Measurements from ENCODE around the gene EFCAB8.
A peak's percentile ranks its signal among the peaks of the same experiment; 100 is the strongest.
"Not testable (repeated sequence)": the region's sequence is repeated elsewhere in the genome, so short reads cannot be mapped to it uniquely, and the experiment has no call there.

EFCAB8 gene

GRCh38 chr20:32842688-32843524, 15.8 kb upstream of the EFCAB8 start:
- no peak for DNase-seq

DNA sequence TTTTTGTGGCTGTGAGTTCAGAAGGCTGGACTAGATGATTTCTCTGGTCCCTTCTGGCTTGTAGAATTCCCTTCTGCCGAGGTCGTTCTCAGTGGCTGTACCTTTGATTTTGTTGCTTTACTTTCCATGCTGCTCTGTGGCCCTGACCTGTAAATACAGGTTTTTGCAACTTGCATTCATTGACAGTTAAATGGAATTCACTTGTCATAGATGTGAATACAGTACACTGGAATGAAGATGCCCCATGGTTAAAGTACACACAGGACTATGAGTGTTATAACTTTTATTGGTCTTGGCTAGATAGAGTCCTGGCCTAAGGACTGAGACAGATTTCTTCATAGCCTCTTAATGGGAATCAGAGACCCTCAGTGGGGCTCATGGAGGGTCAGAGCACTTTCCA, 12.9 kb upstream of the EFCAB8 start:
- DNase-seq, result no peak

GRCh38 chr20:32846852-32847251, 11.9 kb upstream of the EFCAB8 start:
- no peak for DNase-seq

DNA sequence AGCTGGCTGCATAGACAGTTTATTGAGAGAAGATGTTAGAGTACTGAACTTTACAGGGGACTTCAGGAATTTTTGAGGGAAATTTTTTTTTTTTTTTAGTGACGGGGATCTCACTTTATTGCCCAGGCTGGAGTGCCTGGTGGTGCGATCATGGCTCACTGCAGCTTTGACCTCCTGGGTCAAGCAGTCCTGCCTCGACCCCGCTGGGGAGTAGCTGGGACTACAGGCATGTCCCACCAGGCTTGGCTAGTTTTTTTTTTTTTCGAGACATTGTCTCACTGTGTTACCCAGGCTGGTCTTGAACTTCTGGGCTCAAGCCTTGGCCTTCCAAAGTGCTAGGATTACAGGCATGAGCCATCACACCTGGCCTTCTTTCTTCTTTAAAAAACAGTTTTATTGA, 10.8 kb upstream of the EFCAB8 start:
- no peak for DNase-seq

DNA sequence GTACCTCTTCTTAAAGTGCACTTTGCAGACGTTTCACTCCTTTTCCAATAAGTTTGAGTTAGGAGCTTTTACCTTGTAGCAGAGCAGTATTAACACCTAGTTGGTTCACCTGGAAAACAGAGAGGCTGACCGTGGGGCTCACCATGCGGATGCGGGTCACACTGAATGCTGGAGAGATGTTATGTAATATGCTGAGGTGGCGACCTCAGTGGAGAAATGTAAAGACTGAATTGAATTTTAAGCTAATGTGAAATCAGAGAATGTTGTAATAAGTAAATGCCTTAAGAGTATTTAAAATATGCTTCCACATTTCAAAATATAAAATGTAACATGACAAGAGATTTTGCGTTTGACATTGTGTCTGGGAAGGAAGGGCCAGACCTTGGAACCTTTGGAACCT, 9.9 kb upstream of the EFCAB8 start:
- DNase-seq, result no peak

DNA sequence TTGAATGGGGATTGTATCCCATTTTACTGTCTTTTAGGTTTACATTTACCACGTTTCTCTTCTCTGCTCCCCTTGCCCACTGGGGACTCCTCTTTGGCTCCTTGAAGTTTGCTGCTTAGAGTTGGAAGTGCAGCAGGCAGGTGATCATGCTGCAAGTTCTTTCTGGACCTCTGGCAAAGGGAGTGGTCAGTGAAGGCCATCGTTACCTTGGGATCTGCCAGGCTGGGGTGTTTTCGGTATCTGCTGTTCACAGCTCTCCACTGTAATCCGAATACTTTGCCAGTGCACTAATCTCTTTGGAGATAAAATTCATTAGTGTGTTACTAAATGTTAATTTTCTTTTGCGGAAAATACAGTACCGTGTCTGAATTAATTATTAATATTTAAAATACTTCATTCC, 9.1 kb upstream of the EFCAB8 start:
- no peak for DNase-seq

DNA sequence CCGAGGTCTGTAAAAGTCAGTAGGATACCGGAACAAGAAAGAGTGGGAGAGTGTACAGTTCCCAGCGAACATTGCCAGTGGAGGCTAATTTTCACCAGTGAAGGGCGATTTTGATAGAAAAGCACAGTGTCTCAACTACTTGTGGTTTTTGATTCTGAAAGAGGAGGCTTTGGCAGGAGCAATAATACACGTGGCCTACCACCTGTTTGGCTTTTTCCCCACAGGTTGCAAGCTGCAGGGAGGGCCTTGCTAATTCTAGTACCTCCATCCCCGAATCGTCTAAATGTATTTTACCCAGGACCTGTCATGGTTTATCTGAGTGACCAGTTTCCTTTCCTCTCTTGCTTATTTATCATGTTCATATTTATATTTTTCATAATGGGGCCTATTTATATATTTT, 3.3 kb upstream of the EFCAB8 start:
- DNase-seq, result no peak

GRCh38 chr20:32858189-32858588, 534 bp upstream of the EFCAB8 start:
- no peak for DNase-seq

DNA sequence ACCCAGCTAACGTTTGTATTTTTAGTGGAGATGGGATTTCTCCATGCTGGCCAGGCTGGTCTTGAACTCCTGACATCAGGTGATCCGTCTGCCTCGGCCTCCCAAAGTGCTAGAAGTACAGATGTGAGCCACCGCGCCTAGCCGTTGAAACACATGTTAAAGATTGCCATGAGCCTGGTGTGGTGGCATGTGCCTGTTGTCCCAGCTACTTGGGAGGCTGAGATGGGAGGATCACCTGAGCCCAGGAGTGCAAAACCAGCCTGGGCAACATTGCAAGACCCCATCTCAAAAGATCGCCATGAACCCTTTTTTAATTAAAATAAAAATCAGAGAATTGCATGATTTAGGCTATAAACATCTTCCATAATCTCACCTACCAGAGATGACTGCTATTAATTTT, 2.7 kb downstream of the EFCAB8 start:
- DNase-seq, result no peak

GRCh38 chr20:32869562-32869961, 10.8 kb downstream of the EFCAB8 start:
- no peak for DNase-seq

- not testable (repeated sequence) for DNase-seq
Observed at GRCh38 chr20:32870526-32870925, 11.8 kb downstream of the EFCAB8 start.

- DNase-seq, result no peak
Observed at GRCh38 chr20:32870985-32871384, 12.3 kb downstream of the EFCAB8 start.

GRCh38 chr20:32871627-32872160, 13.0 kb downstream of the EFCAB8 start:
- no peak for DNase-seq

GRCh38 chr20:32872266-32872665, 13.5 kb downstream of the EFCAB8 start:
- DNase-seq, result no peak

GRCh38 chr20:32875673-32876072, 16.9 kb downstream of the EFCAB8 start:
- no peak for DNase-seq

GRCh38 chr20:32877507-32877906, 18.8 kb downstream of the EFCAB8 start:
- peak; percentile 33 for DNase-seq

GRCh38 chr20:32878820-32879219, 20.1 kb downstream of the EFCAB8 start:
- DNase-seq, result no peak

DNA sequence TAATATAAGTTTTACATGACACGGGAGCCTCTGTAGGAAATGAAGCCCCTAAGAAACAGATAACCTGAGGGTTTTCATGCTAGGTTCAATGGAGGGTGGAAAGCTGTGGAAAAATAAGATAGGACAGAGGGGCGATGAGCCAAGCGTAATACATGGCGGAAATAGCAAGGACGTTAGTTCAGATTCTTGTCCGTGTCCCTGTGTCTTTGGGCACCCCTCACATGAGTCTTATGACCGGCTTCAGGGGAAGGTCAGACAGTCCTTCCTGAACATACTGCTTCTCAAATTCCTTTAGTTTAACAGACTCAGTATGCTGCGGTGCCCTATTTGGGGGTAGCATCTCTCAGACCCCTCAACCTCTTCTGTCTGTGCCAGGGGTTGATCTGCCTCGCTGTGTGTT, 20.8 kb downstream of the EFCAB8 start:
- DNase-seq, result no peak

DNA sequence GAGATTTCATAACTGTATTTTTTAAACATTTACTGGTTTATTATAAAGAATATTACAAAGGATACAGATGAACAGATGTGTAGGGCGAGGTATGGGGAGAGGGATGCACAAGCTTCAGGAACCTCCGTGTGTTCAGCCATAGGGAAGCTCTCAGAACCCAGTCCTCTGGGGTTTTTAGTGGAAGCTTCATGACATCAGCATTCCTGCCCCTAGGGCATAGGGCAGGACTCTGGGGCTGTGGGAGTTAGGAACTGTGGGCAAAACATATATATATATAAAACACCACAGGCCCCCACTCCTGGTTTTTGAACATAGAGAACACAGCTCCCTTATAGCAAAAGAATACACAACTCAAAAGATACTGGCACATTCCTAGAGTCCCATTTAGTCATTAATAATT, 21.9 kb downstream of the EFCAB8 start:
- DNase-seq, result no peak

- no peak for DNase-seq
Observed at GRCh38 chr20:32883081-32883480, 24.4 kb downstream of the EFCAB8 start.

GRCh38 chr20:32885185-32885584, 26.5 kb downstream of the EFCAB8 start:
- DNase-seq, result no peak

DNA sequence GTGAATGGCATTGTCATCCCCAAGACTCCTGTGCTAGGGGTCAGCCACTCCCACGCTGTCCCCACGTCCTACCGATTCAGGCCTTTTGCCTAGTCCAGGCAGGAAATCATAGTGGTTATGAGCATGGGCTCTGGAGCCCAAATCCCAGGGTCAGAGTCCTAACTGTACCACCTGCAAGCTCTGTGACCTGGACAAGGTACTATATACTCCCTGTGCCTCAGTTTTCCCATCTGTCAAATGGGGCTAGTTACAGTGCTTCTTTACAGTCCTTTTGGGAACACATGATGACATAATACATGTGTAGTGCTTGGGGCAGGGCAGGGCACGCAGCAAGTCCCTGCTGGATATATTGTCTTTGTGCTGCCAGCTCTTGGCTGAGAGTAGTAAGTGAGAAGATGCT, 27.2 kb downstream of the EFCAB8 start:
- no peak for DNase-seq

GRCh38 chr20:32886652-32887051, 27.9 kb downstream of the EFCAB8 start:
- no peak for DNase-seq

GRCh38 chr20:32887492-32887891, 28.8 kb downstream of the EFCAB8 start:
- DNase-seq, result no peak

DNA sequence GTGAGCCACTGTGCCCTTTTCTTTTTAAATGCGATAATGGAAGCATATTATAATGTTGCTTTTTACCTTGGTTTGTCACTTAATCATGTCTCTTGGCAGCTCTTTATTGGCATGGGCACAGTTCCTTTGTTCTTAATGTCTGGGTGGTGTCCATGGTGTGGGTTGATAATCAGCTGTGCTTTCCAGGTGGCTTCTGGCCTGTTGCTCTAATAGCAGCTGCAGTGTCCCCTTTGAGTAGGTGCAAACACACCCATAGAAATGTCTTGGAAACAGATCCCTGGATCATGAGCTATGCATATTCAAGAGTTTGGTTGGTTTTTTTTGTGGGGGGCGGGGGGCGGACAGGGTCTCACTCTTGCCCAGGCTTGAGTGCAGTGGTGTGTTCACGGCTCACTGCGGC, 29.9 kb downstream of the EFCAB8 start:
- DNase-seq, result no peak
